HG03064 (cell line): ENCODE data around the gene MCMBP.
"Not testable (repeated sequence)": the region's sequence is repeated elsewhere in the genome, so short reads cannot be mapped to it uniquely, and the experiment has no call there.

ENCODE experiments used
- ATAC-seq: cut with Tn5 transposase; IDR thresholded peaks from one replicate; pipeline ENCODE4 v1.9.1; 2021; ENCODE audit warnings: low read depth; ENCODE audit not compliant: unreplicated experiment

The MCMBP gene, protein sequence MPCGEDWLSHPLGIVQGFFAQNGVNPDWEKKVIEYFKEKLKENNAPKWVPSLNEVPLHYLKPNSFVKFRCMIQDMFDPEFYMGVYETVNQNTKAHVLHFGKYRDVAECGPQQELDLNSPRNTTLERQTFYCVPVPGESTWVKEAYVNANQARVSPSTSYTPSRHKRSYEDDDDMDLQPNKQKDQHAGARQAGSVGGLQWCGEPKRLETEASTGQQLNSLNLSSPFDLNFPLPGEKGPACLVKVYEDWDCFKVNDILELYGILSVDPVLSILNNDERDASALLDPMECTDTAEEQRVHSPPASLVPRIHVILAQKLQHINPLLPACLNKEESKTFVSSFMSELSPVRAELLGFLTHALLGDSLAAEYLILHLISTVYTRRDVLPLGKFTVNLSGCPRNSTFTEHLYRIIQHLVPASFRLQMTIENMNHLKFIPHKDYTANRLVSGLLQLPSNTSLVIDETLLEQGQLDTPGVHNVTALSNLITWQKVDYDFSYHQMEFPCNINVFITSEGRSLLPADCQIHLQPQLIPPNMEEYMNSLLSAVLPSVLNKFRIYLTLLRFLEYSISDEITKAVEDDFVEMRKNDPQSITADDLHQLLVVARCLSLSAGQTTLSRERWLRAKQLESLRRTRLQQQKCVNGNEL

DNA sequence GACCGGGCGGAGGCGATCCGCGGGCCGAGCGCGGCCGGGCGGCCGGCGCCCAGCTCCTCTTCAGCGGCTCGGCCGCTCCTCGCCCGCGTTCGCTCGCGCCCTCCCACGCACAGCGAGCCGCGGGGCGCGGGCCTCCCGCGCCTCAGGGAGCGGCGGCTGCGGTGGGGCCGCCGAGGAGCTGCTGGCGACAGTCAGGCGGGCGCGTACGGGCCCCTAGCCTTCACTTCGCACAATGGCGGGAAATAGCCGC lies at the start of gene MCMBP:
MCMBP (minus strand) TSS at position 234 of the 250 bp plus-strand sequence. CDS start 259 bp downstream, outside the sequence.
- ATAC-seq: no peak

- peak; percentile 64 for ATAC-seq
Measured at GRCh38 chr10:119919826-119920225, 47.2 kb upstream of the MCMBP start.

DNA sequence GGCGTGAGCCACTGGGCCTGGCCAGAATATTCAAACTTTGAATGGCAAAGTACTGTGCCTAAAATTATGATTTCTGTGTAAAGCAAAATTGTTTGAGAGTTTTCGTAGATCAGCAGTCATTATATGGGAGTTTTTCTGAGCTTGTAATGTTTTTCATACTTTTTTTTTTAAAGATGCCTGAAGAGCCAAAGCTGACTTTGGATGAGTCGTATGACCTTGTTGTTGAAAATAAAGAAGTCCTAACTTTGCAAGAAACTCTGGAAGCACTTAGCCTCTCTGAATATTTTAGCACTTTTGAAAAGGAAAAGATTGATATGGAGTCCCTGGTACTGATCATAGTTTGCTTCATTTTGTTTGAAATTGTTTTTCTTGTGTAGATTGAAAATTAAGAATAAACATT lies 46.6 kb upstream of the MCMBP start:
- no peak for ATAC-seq

DNA sequence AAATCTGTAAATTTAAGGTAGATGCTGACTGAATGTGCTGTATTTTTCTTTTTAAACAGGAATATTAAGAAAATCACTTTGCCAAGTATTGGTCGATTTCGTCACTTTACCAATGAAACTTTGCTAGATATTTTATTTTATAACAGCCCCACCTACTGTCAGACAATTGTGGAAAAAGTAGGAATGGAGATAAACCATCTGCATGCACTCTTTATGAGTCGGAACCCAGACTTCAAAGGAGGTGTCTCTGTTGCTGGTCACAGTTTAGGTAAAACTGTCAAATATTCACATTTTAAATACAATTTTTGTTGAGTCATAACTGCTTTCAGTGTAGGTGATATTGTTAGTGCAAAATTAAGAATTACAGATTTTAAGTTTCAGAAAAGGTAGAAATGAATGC lies 45.1 kb upstream of the MCMBP start:
- ATAC-seq: no peak

GRCh38 chr10:119910689-119911088 lies 38.0 kb upstream of the MCMBP start:
- ATAC-seq: no peak

GRCh38 chr10:119908166-119908565 lies 35.5 kb upstream of the MCMBP start:
- no peak for ATAC-seq

DNA sequence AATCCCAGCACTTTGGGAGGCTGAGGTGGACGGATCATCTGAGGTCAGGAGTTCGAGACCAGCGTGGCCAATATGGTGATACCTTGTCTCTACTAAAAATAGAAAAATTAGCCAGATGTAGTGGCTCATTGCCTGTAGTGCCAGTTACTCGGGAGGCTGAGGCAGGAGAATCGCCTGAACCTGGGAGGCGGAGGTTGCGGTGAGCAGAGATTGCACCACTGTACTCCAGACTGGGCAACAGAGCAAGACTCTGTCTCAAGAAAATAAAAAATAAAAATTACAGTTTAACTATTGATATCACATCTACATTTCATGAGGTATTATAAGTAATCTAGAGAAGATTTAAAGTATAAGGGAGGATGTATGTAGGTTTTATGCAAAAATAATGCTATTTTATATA lies 35.1 kb upstream of the MCMBP start:
- not testable (repeated sequence) for ATAC-seq

- no peak for ATAC-seq
Measured at GRCh38 chr10:119903946-119904666, 31.5 kb upstream of the MCMBP start.

GRCh38 chr10:119898577-119898976 lies 25.9 kb upstream of the MCMBP start:
- no peak for ATAC-seq

DNA sequence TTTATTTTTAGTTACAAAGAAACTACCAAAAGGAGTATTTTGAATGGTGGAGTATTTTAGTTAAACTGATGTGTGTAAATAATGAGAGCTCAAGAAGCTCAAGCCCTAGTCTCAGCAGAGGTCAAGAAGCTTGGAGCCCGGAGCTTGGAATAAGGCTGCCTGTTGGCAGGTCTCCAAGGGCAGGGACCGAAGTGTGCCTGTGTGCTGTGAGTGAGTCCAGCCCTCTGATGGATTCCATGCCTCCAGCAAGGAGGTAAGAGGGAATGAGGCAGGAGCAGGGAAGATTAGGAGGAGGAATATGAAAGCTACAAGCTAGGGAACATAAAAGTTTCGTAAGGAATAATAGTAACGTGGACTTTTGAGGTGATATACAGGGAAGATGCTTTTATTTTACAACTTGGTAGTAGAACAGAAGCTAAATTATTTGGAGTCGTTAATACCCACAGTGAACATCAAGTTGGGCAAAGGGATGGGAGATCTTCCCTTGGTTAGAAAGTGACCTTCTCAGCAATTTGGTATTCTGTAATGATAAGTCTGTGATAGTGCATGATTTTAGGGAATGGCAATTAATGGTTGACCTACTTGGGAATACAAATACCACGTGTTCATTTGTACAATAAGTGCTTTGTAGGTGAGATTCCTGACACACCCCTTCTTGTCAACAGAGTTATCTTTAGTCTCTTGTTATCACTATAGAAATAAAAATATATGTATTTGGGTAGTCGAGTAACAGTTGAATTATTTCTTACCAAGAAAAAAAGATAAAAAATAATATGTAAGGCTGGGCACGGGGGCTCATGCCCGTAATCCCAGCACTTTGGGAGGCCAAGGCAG lies 24.5 kb upstream of the MCMBP start:
- no peak for ATAC-seq

- ATAC-seq: no peak
Measured at GRCh38 chr10:119896061-119896655, 23.5 kb upstream of the MCMBP start.

GRCh38 chr10:119893845-119894427 lies 21.3 kb upstream of the MCMBP start:
- ATAC-seq: no peak

DNA sequence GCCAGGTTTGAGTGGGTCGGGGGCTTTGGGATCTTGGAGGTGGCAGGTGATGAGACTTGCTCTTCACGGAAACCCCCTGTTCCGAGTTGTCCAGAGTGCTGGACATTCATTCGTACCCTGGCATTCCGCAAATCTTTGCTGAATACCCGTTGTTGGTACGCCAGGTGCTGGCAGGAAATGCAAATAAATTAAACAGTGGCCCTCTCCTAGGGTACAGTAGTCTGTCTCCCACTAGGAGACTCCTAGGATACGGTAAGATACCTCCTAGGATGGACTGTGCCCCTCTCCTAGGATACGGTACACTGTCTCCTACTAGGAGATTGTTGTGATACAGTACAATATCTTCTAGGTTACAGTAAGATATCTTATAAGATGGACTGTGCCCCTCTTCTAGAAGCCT lies 20.4 kb upstream of the MCMBP start:
- peak; percentile 3 for ATAC-seq

DNA sequence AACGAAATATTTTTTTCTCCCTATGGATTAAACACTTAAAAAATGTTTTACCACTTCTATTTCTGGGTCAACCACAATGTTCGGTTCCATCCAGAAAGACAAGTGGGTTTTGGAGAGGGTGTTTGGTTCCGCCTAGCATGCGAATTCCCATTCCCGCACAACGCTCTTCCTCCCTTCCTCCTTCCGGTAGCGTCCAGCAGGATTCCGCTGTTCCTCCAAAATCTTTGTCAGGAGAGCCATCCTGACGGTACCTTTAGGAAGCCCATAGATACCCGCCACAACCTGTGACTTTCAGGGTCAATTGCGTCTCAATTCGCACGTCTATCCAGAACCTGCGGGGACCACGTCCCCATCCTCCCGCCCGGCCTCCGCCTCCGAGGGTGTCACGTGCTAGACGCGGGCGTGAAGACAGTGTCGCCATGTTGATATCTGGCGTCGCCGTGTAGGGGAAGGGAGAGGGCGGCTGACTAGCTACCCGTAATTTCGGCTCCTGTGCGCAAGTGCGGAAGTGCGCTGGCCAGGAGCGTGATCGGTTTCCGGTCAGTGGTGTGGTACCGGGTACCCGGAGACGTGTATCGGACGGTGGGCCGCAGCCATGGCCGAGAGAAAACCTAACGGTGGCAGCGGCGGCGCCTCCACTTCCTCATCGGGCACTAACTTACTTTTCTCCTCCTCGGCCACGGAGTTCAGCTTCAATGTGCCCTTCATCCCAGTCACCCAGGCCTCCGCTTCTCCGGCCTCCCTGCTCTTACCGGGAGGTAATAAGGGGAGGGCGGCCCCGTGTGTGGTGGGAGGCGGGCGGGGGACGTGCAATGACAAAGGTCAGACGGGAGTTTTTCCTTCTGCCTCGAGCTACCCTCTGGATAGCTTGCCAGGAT lies 19.8 kb upstream of the MCMBP start, which contains the start of gene SEC23IP:
SEC23IP (plus strand) TSS at position 543 of the 878 bp plus-strand sequence; CDS start at position 596, 53 bp downstream.
- peak; percentile 97 for ATAC-seq

DNA sequence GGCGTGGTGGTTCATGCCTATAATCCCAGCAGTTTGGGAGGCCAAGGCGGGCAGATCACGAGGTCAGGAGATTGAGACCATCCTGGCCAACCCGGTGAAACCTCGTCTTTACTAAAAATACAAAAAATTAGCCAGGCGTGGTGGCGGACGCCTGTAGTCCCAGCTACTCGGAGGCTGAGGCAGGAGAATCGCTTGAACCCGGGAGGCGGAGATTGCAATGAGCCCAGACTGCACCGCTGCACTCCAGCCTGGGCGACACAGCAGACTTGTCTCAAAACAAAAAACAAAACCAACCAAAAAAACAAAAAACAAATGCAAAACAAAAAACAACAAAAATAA lies 19.2 kb upstream of the MCMBP start:
- not testable (repeated sequence) for ATAC-seq

- ATAC-seq: not testable (repeated sequence)
Measured at GRCh38 chr10:119890307-119890706, 17.7 kb upstream of the MCMBP start.

DNA sequence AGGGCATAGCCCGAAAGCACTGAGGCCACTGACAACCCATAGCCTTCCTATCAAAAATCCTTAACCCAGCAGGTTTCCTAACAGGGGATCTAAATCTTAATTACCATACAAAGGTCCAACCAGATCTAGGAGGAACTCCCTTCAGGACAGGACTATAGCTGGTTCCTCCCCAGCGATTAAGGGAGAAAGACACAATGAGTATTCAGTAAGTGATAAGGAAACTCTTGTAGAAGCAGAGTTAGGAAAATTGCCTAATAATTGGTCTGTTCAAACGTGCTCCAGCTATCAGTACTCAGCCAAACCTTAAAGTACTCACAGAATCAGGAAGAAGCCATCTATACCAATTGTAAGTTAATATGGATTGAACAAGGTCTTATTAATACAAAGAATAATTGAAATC lies 16.6 kb upstream of the MCMBP start:
- not testable (repeated sequence) for ATAC-seq

GRCh38 chr10:119888715-119889114 lies 16.1 kb upstream of the MCMBP start:
- ATAC-seq: not testable (repeated sequence)

- ATAC-seq: not testable (repeated sequence)
Measured at GRCh38 chr10:119886070-119886469, 13.4 kb upstream of the MCMBP start.
